Ureter (tissue), 1 donor: ENCODE measurements around the gene UNC79. TPM values are rescaled to one million over a fixed set of nuclear protein-coding genes. Genes with fewer than 3 reads are reported as not detected.

Source experiments
- DNase-seq: peaks from one replicate; pipeline ENCODE4 v3.0.0-alpha.2; 2020; ENCODE audit warnings: low spot score
- total RNA-seq: library from RNA; stranded (reverse); gene quantifications from one replicate; pipeline ENCODE4 v1.2.4, GENCODE V29; 2023
- donor health status: DM: yes; HTN: yes; CAD: no.

Gene UNC79
- total RNA-seq, 1 donor from 2014 or later = not detected

- DNase-seq = no peak
Measured at GRCh38 chr14:93727039-93727740, 296.5 kb downstream of the UNC79 start.

- DNase-seq = no peak
Measured at GRCh38 chr14:93727917-93728650, 297.3 kb downstream of the UNC79 start.

GRCh38 chr14:93728651-93729016 is 297.9 kb downstream of the UNC79 start:
- no peak for DNase-seq

- DNase-seq = no peak
Measured at GRCh38 chr14:93729993-93730392, 299.3 kb downstream of the UNC79 start.

GRCh38 chr14:93731753-93732152 is 301.0 kb downstream of the UNC79 start:
- DNase-seq = no peak

GRCh38 chr14:93732524-93732923 is 301.8 kb downstream of the UNC79 start:
- no peak for DNase-seq

- DNase-seq = no peak
Measured at GRCh38 chr14:93733231-93733630, 302.5 kb downstream of the UNC79 start.

GRCh38 chr14:93733631-93734030 is 302.9 kb downstream of the UNC79 start:
- no peak for DNase-seq

GRCh38 chr14:93734086-93734822 is 303.5 kb downstream of the UNC79 start:
- DNase-seq = no peak

GRCh38 chr14:93735206-93735605 is 304.5 kb downstream of the UNC79 start:
- no peak for DNase-seq

- no peak for DNase-seq
Measured at GRCh38 chr14:93736378-93737014, 305.8 kb downstream of the UNC79 start.

- no peak for DNase-seq
Measured at GRCh38 chr14:93737634-93738033, 306.9 kb downstream of the UNC79 start.

- no peak for DNase-seq
Measured at GRCh38 chr14:93741556-93742230, 311.0 kb downstream of the UNC79 start.

- DNase-seq = no peak
Measured at GRCh38 chr14:93742761-93743160, 312.0 kb downstream of the UNC79 start.

- DNase-seq = no peak
Measured at GRCh38 chr14:93743270-93744060, 312.7 kb downstream of the UNC79 start.

- DNase-seq = no peak
Measured at GRCh38 chr14:93744176-93744575, 313.4 kb downstream of the UNC79 start.

- DNase-seq = no peak
Measured at GRCh38 chr14:93744876-93745275, 314.1 kb downstream of the UNC79 start.

GRCh38 chr14:93745603-93746273 is 315.0 kb downstream of the UNC79 start:
- no peak for DNase-seq

GRCh38 chr14:93747102-93747501 is 316.4 kb downstream of the UNC79 start:
- DNase-seq = no peak

- DNase-seq = no peak
Measured at GRCh38 chr14:93747560-93747959, 316.8 kb downstream of the UNC79 start.
